NCI-H510A (cell line): Measurements from ENCODE around the gene FXYD6.
"Not testable (repeated sequence)": the region's sequence is repeated elsewhere in the genome, so short reads cannot be mapped to it uniquely, and the experiment has no call there.

Experiments used
- DNase-seq: peaks from one replicate; lab custom pipeline; 2025; lab: John Stamatoyannopoulos, UW

The FXYD6 gene

GRCh38 chr11:117876341-117877119 is at the start of gene FXYD6:
Gene FXYD6, minus strand, starts transcription at chr11:117876658. Its CDS starts 33,882 bp downstream, at chr11:117842776.
- DNase-seq: peak; percentile 79

- not testable (repeated sequence) for DNase-seq
Measured at GRCh38 chr11:117926166-117926565, 49.7 kb upstream of the FXYD6 start.

GRCh38 chr11:117925198-117925925 is 48.9 kb upstream of the FXYD6 start:
- DNase-seq: peak; percentile 78

GRCh38 chr11:117924631-117925170 is 48.2 kb upstream of the FXYD6 start:
- no peak for DNase-seq

GRCh38 chr11:117923773-117924172 is 47.3 kb upstream of the FXYD6 start:
- DNase-seq: no peak

- DNase-seq: no peak
Measured at GRCh38 chr11:117923275-117923674, 46.8 kb upstream of the FXYD6 start.

- DNase-seq: no peak
Measured at GRCh38 chr11:117921893-117922292, 45.4 kb upstream of the FXYD6 start.

GRCh38 chr11:117921456-117921855 is 45.0 kb upstream of the FXYD6 start:
- no peak for DNase-seq

- DNase-seq: no peak
Measured at GRCh38 chr11:117919781-117920221, 43.3 kb upstream of the FXYD6 start.

- no peak for DNase-seq
Measured at GRCh38 chr11:117919341-117919740, 42.9 kb upstream of the FXYD6 start.

GRCh38 chr11:117918366-117919255 is 42.2 kb upstream of the FXYD6 start:
- DNase-seq: no peak

- no peak for DNase-seq
Measured at GRCh38 chr11:117917591-117918151, 41.2 kb upstream of the FXYD6 start.

GRCh38 chr11:117916956-117917355 is 40.5 kb upstream of the FXYD6 start:
- no peak for DNase-seq

- no peak for DNase-seq
Measured at GRCh38 chr11:117915672-117916235, 39.3 kb upstream of the FXYD6 start.

- DNase-seq: no peak
Measured at GRCh38 chr11:117914991-117915618, 38.6 kb upstream of the FXYD6 start.

GRCh38 chr11:117914398-117914761 is 37.9 kb upstream of the FXYD6 start:
- DNase-seq: no peak

GRCh38 chr11:117913736-117914397 is 37.4 kb upstream of the FXYD6 start:
- DNase-seq: no peak

- DNase-seq: no peak
Measured at GRCh38 chr11:117912497-117912896, 36.0 kb upstream of the FXYD6 start.

GRCh38 chr11:117911694-117912093 is 35.2 kb upstream of the FXYD6 start:
- no peak for DNase-seq

- DNase-seq: no peak
Measured at GRCh38 chr11:117910941-117911655, 34.6 kb upstream of the FXYD6 start.
